Breast epithelium (tissue), 4 donors: ENCODE data around the gene HPD. TPM values are rescaled to one million over a fixed set of nuclear protein-coding genes. Genes with fewer than 3 reads are reported as not detected.

Experiments used
- DNase-seq, 2 donors: peaks; one replicate each; pipeline ENCODE4 v3.0.0-alpha.2; 2019; ENCODE audit warnings: low spot score in 2 of 2
- H3K27ac ChIP-seq, 2 donors: fragments of 200-600 bp; sonication (generic) in 1 of 2; one replicate each; pipeline ENCODE4 v1.5.1; 2016 to 2019; ENCODE audit warnings: mild to moderate bottlenecking in 1 of 2
- H3K27me3 ChIP-seq, 2 donors: fragments of 200-600 bp; sonication (generic) in 1 of 2; one replicate each; pipeline versions ENCODE4 v1.5.1 to v1.6.0; 2017 to 2019; ENCODE audit warnings: control low read depth in 1 of 2, mild to moderate bottlenecking in 1 of 2
- H3K36me3 ChIP-seq: fragments of 200-600 bp; one replicate; pipeline ENCODE4 v1.5.1; 2019
- H3K4me1 ChIP-seq, 2 donors: fragments of 200-600 bp; sonication (generic); one replicate each; pipeline ENCODE4 v1.5.1; 2016 to 2019; ENCODE audit warnings: control low read depth in 1 of 2
- H3K4me3 ChIP-seq, 3 donors: fragments of 200-600 bp; sonication (generic); 1 replicate in 2 of 3; 2 replicates in 1 of 3; pipeline ENCODE4 v1.5.1; 2016 to 2019; ENCODE audit warnings: mild to moderate bottlenecking in 3 of 3, moderate library complexity in 2 of 3
- H3K9me3 ChIP-seq, 2 donors: fragments of 200-600 bp; sonication (generic) in 1 of 2; one replicate each; pipeline ENCODE4 v1.5.1; 2016 to 2019; ENCODE audit warnings: control low read depth in 1 of 2
- CTCF ChIP-seq, 3 donors: fragments of 450-650 bp; IDR thresholded peaks; one replicate each; pipeline ENCODE4 v1.5.1; 2016 to 2017; ENCODE audit warnings: antibody characterized with exemption in 3 of 3, mild to moderate bottlenecking in 3 of 3, moderate library complexity in 3 of 3
- POLR2A ChIP-seq: fragments of 450-650 bp; IDR thresholded peaks from one replicate; pipeline ENCODE4 v1.6.1; 2016; ENCODE audit warnings: antibody characterized with exemption, mild to moderate bottlenecking, moderate library complexity
- POLR2AphosphoS5 ChIP-seq, 3 donors: sonication (generic); formaldehyde crosslinking; IDR thresholded peaks; one replicate each; pipeline ENCODE4 v1.6.1; 2017; ENCODE audit warnings: antibody characterized with exemption in 3 of 3
- intact Hi-C: fragments of 100-400 bp; cut with DNase I; formaldehyde crosslinking; loops from one replicate; pipeline ENCODE4 v1.15.1; 2023; ENCODE audit warnings: low total_unique reads
- total RNA-seq, 3 donors: library from RNA; depleted of rRNA; stranded (reverse); fragments of >200 nt; gene quantifications; one replicate each; pipeline ENCODE4 v1.1.0, GENCODE V29; 2016

Gene HPD
- total RNA-seq, 3 donors from 2014 or later: 0.64 to 1.6 TPM; not detected in 1

GRCh38 chr12:121806546-121807423, 51.9 kb downstream of the HPD start:
- intact Hi-C loops: no loop called here
- Histone ChIP-seq H3K36me3 (no peaks in the 10 kb centered on the region), H3K27ac (peak overlapping the region; percentile 61 to 81), H3K4me1 (peaks cover 8 to 22% of the 10 kb centered on the region in 2 donors), H3K9me3 (no peaks in the 10 kb centered on the region), H3K27me3 (no peaks in the 10 kb centered on the region), H3K4me3 (peak overlapping the region; percentile 76 to 95 (median 80))
- no peak for DNase-seq
- TF ChIP-seq POLR2AphosphoS5 (IDR thresholded peaks at IDR 0.05) (no peak), POLR2A (no peak), CTCF (IDR thresholded peaks at IDR 0.05) (no peak)

- no peak for TF ChIP-seq CTCF (IDR thresholded peaks at IDR 0.05)
- TF ChIP-seq POLR2A: no peak
- no peak for TF ChIP-seq POLR2AphosphoS5 (IDR thresholded peaks at IDR 0.05)
- Histone ChIP-seq H3K27me3 (no peaks in the 10 kb centered on the region), H3K27ac (peak overlapping the region; percentile 61 to 81), H3K4me3 (peak overlapping the region; percentile 76 to 95 (median 80)), H3K36me3 (no peaks in the 10 kb centered on the region), H3K4me1 (peaks cover under 1 to 17% of the 10 kb centered on the region in 2 donors), H3K9me3 (no peaks in the 10 kb centered on the region)
- no peak for DNase-seq
- intact Hi-C loops: no loop called here
Measured at GRCh38 chr12:121806009-121806545, 52.6 kb downstream of the HPD start.

GRCh38 chr12:121805171-121806008, 53.3 kb downstream of the HPD start:
- intact Hi-C loops: no loop called here

GRCh38 chr12:121804417-121805111, 54.1 kb downstream of the HPD start:
- Histone ChIP-seq H3K27me3 (no peaks in the 10 kb centered on the region), H3K27ac (peak overlapping the region; percentile 100), H3K9me3 (no peaks in the 10 kb centered on the region), H3K4me1 (peaks cover 0 to 10% of the 10 kb centered on the region in 2 donors), H3K4me3 (peak overlapping the region; percentile 76 to 95 (median 80)), H3K36me3 (no peaks in the 10 kb centered on the region)
- intact Hi-C loops: no loop called here
- DNase-seq: no peak
- no peak for TF ChIP-seq POLR2AphosphoS5 (IDR thresholded peaks at IDR 0.05)
- TF ChIP-seq CTCF (IDR thresholded peaks at IDR 0.05): peak in 1 of 3 donors; percentile 11

More at GRCh38 chr12:121805171-121806008, 53.3 kb downstream of the HPD start:
- H3K4me3 ChIP-seq: peak overlapping the region; percentile 76 to 95 (median 80)
- H3K9me3 ChIP-seq: no peaks in the 10 kb centered on the region
- no peak for DNase-seq
- H3K4me1 ChIP-seq: peaks cover 0 to 10% of the 10 kb centered on the region in 2 donors
- peak overlapping the region; percentile 100 for H3K27ac ChIP-seq
- TF ChIP-seq POLR2A (no peak), CTCF (IDR thresholded peaks at IDR 0.05) (no peak), POLR2AphosphoS5 (IDR thresholded peaks at IDR 0.05) (no peak)
- H3K36me3 ChIP-seq: no peaks in the 10 kb centered on the region
- no peaks in the 10 kb centered on the region for H3K27me3 ChIP-seq
